ENCODE measurements around the gene IL17RE. TPM values are rescaled to one million over a fixed set of nuclear protein-coding genes. Genes with fewer than 3 reads are reported as not detected.

Gene IL17RE
- total and polyA plus RNA-seq, 2 of the 13 experiments (the other 11 are each of a cell fraction or from before 2014, with no cell fraction given), result 14.5 to 24.1 TPM

- TF ChIP-seq ZNF562 (CRISPR knock-in tag; IDR thresholded peaks at IDR 0.05; ENCODE audit: borderline replicate concordance), result no peak
- no peak for TF ChIP-seq SNAI1 (CRISPR knock-in tag; IDR thresholded peaks at IDR 0.05; ENCODE audit: borderline replicate concordance)
- TF ChIP-seq ZNF850 (CRISPR knock-in tag; conservative IDR thresholded peaks at IDR 0.05), result no peak
- TF ChIP-seq CC2D1A (CRISPR knock-in tag; IDR thresholded peaks at IDR 0.05), result no peak
- peak; percentile 52 for TF ChIP-seq RXRB (CRISPR knock-in tag; IDR thresholded peaks at IDR 0.05; ENCODE audit: borderline replicate concordance)
- TF ChIP-seq NAIF1 (CRISPR knock-in tag; IDR thresholded peaks at IDR 0.05; ENCODE audit: borderline replicate concordance), result no peak
- no peak for TF ChIP-seq REL (CRISPR knock-in tag; conservative IDR thresholded peaks at IDR 0.05)
- 0 out of 2 replicates have a peak, but pooled peaks have one; percentile 22 for TF ChIP-seq ZBTB10 (CRISPR knock-in tag; IDR thresholded peaks at IDR 0.05; ENCODE audit: borderline replicate concordance)
- TF ChIP-seq HES4 (CRISPR knock-in tag; IDR thresholded peaks at IDR 0.05; ENCODE audit: borderline replicate concordance), result no peak
- TF ChIP-seq DNMT3B (CRISPR knock-in tag; conservative IDR thresholded peaks at IDR 0.05), result no peak
- no peak; the same call in 1 of the 2 replicates for TF ChIP-seq ZNF639 (CRISPR knock-in tag; conservative IDR thresholded peaks at IDR 0.05)
- no peak for TF ChIP-seq AFF4 (CRISPR knock-in tag; IDR thresholded peaks at IDR 0.05)
- no peak for TF ChIP-seq ZNF329 (CRISPR knock-in tag; IDR thresholded peaks at IDR 0.05; ENCODE audit: low read depth)
- TF ChIP-seq NCOA1 (CRISPR knock-in tag; IDR thresholded peaks at IDR 0.05), result no peak
- no peak for TF ChIP-seq HHEX (CRISPR knock-in tag; IDR thresholded peaks at IDR 0.05)
- TF ChIP-seq ZNF12 (CRISPR knock-in tag; IDR thresholded peaks at IDR 0.05), result 0 out of 2 replicates have a peak, but pooled peaks have one; percentile 43
- no peak for TF ChIP-seq ZNF138 (CRISPR knock-in tag; IDR thresholded peaks at IDR 0.05; ENCODE audit: low read depth)
- peak; percentile 84; the same call in 1 of the 2 replicates for TF ChIP-seq SMAD1 (CRISPR knock-in tag; IDR thresholded peaks at IDR 0.05; ENCODE audit: borderline replicate concordance, low read depth)
Measured at GRCh38 chr3:9862391-9863057, 40.1 kb upstream of the IL17RE start (continued).

Measured in HepG2 (cell line).